ENCODE measurements around the gene P3H2.

Gene P3H2

DNA sequence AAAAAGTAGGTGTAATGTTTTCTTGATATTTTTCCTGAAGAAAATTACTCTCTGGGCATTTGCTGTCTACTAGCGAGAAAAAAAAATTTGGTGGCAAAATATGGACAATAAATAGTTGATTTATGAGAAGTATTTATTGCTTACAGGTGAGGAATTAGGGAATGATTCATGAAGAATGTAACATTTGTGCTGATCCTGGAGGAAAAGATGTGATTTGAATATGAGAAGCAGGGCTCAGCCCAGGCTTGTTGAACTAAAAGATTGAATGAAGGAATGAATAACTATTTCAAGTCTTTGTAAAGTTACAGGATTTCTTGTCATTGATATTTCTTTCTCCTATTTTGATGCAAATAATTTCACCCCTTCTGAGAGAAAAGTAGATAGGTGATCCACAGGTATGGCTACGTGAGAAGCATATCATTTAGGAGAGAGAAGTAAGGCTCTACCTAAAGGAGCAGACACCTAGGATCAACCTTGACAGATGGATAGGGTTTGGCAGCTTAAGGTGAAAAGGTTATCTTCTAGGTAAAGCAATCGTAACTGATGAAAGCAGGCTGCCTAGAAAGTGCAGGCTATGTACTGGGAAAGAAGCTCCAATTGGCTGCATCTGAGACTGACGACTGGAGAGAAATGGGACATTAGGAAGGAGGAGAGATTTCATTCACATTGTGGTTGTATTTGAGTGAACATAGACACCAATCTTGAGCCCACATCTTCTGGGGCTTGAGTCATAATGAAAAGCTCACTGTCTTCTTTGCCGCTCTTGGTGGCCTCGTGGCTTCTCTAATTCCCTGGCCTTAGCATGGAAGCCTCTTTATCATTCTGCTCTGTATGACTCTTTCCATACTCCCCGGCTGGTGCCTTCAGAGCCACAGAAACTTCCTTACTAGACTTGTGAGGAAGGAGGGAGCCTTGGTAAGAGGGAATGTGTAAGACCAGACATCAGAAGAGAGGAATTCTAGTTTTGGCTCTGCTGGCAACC lies 106.5 kb downstream of the P3H2 start:
- H2AFZ ChIP-seq (ENCODE audit: low read length), result no peak overlapping the region
- H3K9ac ChIP-seq (ENCODE audit: low read depth, low read length, poor library complexity, severe bottlenecking), result no peak overlapping the region
- H3K4me1 ChIP-seq (ENCODE audit: insufficient read depth, low read length, poor library complexity, severe bottlenecking), result no peaks in the 10 kb centered on the region

GRCh38 chr3:190012784-190013183 lies 107.9 kb downstream of the P3H2 start:
- Histone ChIP-seq H4K20me1 (ENCODE audit: insufficient read depth, low read length, poor library complexity, severe bottlenecking) (no peaks in the 10 kb centered on the region), H3K9ac (ENCODE audit: low read depth, low read length, poor library complexity, severe bottlenecking) (no peak overlapping the region), H3K4me2 (ENCODE audit: low read depth, low read length, poor library complexity, severe bottlenecking) (no peak overlapping the region), H3K79me2 (ENCODE audit: insufficient read depth, low read length) (no peaks in the 10 kb centered on the region), H3K27me3 (ENCODE audit: insufficient read depth, low read length, poor library complexity, severe bottlenecking) (no peaks in the 10 kb centered on the region), H3K4me1 (ENCODE audit: insufficient read depth, low read length, poor library complexity, severe bottlenecking) (no peaks in the 10 kb centered on the region), H3K9me2 (replicated peaks; ENCODE audit: low read depth, low read length) (no peaks in the 10 kb centered on the region), H2AFZ (ENCODE audit: low read length) (no peak overlapping the region), H3F3A (ENCODE audit: low read depth) (no peaks in the 10 kb centered on the region), H3K36me3 (ENCODE audit: insufficient read depth, low read length) (no peaks in the 10 kb centered on the region), H3K9me3 (ENCODE audit: insufficient read depth, low read depth, low read length) (no peaks in the 10 kb centered on the region), H3K4me3 (ENCODE audit: low read length, poor library complexity, severe bottlenecking) (no peak overlapping the region)
- TF ChIP-seq CTCF (conservative IDR thresholded peaks at IDR 0.05; ENCODE audit: low read length) (no peak), EZH2phosphoT487 (IDR thresholded peaks at IDR 0.05; ENCODE audit: borderline replicate concordance) (no peak)

More for the DNA sequence above, 106.5 kb downstream of the P3H2 start:
- Histone ChIP-seq H3K27me3 (ENCODE audit: insufficient read depth, low read length, poor library complexity, severe bottlenecking) (no peaks in the 10 kb centered on the region), H4K20me1 (ENCODE audit: insufficient read depth, low read length, poor library complexity, severe bottlenecking) (no peaks in the 10 kb centered on the region), H3K9me2 (replicated peaks; ENCODE audit: low read depth, low read length) (no peaks in the 10 kb centered on the region), H3K9me3 (ENCODE audit: insufficient read depth, low read depth, low read length) (no peaks in the 10 kb centered on the region), H3K4me3 (ENCODE audit: low read length, poor library complexity, severe bottlenecking) (no peak overlapping the region), H3K36me3 (ENCODE audit: insufficient read depth, low read length) (no peaks in the 10 kb centered on the region), H3K4me2 (ENCODE audit: low read depth, low read length, poor library complexity, severe bottlenecking) (no peak overlapping the region), H3K79me2 (ENCODE audit: insufficient read depth, low read length) (no peaks in the 10 kb centered on the region), H3F3A (ENCODE audit: low read depth) (no peaks in the 10 kb centered on the region)
- no peak for TF ChIP-seq CTCF (conservative IDR thresholded peaks at IDR 0.05; ENCODE audit: low read length)
- TF ChIP-seq EZH2phosphoT487 (IDR thresholded peaks at IDR 0.05; ENCODE audit: borderline replicate concordance), result no peak

DNA sequence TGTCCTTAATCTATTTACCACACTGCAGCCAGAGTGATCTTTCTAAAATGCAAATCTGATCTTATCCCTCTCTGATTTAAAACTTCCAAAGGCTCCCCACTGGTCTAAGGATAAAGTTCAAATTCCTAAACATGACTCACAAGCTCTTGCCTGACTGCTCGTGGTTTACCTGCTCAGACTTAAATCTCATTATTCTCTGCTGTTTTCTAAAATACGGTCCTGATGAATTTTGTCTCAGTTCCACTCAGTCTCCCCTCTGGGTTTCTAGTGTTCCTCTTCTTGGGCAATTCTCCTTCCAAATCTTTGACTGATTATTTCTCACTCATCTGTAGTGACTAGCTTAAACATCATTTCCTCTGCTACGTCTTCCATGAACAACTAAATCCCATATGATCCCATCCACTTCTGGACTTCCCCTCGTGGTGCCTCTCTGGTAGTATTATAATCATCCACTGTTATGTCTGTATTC lies 108.3 kb downstream of the P3H2 start:
- no peaks in the 10 kb centered on the region for H3K27me3 ChIP-seq (ENCODE audit: insufficient read depth, low read length, poor library complexity, severe bottlenecking)
- no peaks in the 10 kb centered on the region for H3K4me1 ChIP-seq (ENCODE audit: insufficient read depth, low read length, poor library complexity, severe bottlenecking)
- no peak overlapping the region for H3K4me2 ChIP-seq (ENCODE audit: low read depth, low read length, poor library complexity, severe bottlenecking)
- no peak overlapping the region for H2AFZ ChIP-seq (ENCODE audit: low read length)
- H3K9me2 ChIP-seq (replicated peaks; ENCODE audit: low read depth, low read length), result no peaks in the 10 kb centered on the region
- no peak overlapping the region for H3K4me3 ChIP-seq (ENCODE audit: low read length, poor library complexity, severe bottlenecking)
- no peaks in the 10 kb centered on the region for H3K36me3 ChIP-seq (ENCODE audit: insufficient read depth, low read length)
- no peaks in the 10 kb centered on the region for H4K20me1 ChIP-seq (ENCODE audit: insufficient read depth, low read length, poor library complexity, severe bottlenecking)
- no peak overlapping the region for H3K9ac ChIP-seq (ENCODE audit: low read depth, low read length, poor library complexity, severe bottlenecking)
- no peaks in the 10 kb centered on the region for H3K79me2 ChIP-seq (ENCODE audit: insufficient read depth, low read length)
- H3K9me3 ChIP-seq (ENCODE audit: insufficient read depth, low read depth, low read length), result no peaks in the 10 kb centered on the region
- TF ChIP-seq EZH2phosphoT487 (IDR thresholded peaks at IDR 0.05; ENCODE audit: borderline replicate concordance) (no peak), CTCF (conservative IDR thresholded peaks at IDR 0.05; ENCODE audit: low read length) (no peak)
- H3F3A ChIP-seq (ENCODE audit: low read depth), result no peaks in the 10 kb centered on the region
